GM21723 (cell line): Measurements from ENCODE around the gene DEPDC5.

ENCODE experiments used
- ATAC-seq: cut with Tn5 transposase; IDR thresholded peaks from one replicate; pipeline ENCODE4 v1.9.1; 2021; ENCODE audit warnings: mild to moderate bottlenecking, moderate library complexity; ENCODE audit not compliant: unreplicated experiment

DEPDC5 gene

GRCh38 chr22:31883989-31884388 lies 130.2 kb downstream of the DEPDC5 start:
- no peak for ATAC-seq

GRCh38 chr22:31891366-31892079 lies 137.7 kb downstream of the DEPDC5 start:
- ATAC-seq, result no peak

GRCh38 chr22:31892080-31892433 lies 138.2 kb downstream of the DEPDC5 start:
- ATAC-seq, result no peak

GRCh38 chr22:31893460-31893859 lies 139.6 kb downstream of the DEPDC5 start:
- no peak for ATAC-seq

GRCh38 chr22:31895411-31896123 lies 141.7 kb downstream of the DEPDC5 start:
- no peak for ATAC-seq

GRCh38 chr22:31896472-31896871 lies 142.7 kb downstream of the DEPDC5 start:
- no peak for ATAC-seq

- ATAC-seq, result no peak
These were observed 144.3 kb downstream of the DEPDC5 start for GRCh38 chr22:31897842-31898805.

GRCh38 chr22:31898926-31899325 lies 145.1 kb downstream of the DEPDC5 start:
- ATAC-seq, result no peak

GRCh38 chr22:31899669-31900068 lies 145.8 kb downstream of the DEPDC5 start:
- ATAC-seq, result no peak

GRCh38 chr22:31901388-31902137 lies 147.7 kb downstream of the DEPDC5 start:
- no peak for ATAC-seq

GRCh38 chr22:31904651-31905050 lies 150.8 kb downstream of the DEPDC5 start:
- ATAC-seq, result no peak

GRCh38 chr22:31905356-31905755 lies 151.5 kb downstream of the DEPDC5 start:
- no peak for ATAC-seq

GRCh38 chr22:31906086-31906485 lies 152.3 kb downstream of the DEPDC5 start:
- ATAC-seq, result no peak

- ATAC-seq, result no peak
These were observed 152.8 kb downstream of the DEPDC5 start for GRCh38 chr22:31906569-31906968.

- no peak for ATAC-seq
These were observed 156.2 kb downstream of the DEPDC5 start for GRCh38 chr22:31909977-31910376.

- no peak for ATAC-seq
These were observed 158.0 kb downstream of the DEPDC5 start for GRCh38 chr22:31911565-31912406.

- no peak for ATAC-seq
These were observed 158.6 kb downstream of the DEPDC5 start for GRCh38 chr22:31912407-31912743.

- ATAC-seq, result no peak
These were observed 161.8 kb downstream of the DEPDC5 start for GRCh38 chr22:31915586-31915985.

- ATAC-seq, result peak; percentile 63
These were observed 163.6 kb downstream of the DEPDC5 start for GRCh38 chr22:31917227-31917921.
